ENCODE results near the gene SLC9B1.
"Not testable (repeated sequence)": the region's sequence is repeated elsewhere in the genome, so short reads cannot be mapped to it uniquely, and the experiment has no call there.

SLC9B1 gene

GRCh38 chr4:102883278-102883677, 136.2 kb downstream of the SLC9B1 start:
- H3K9me3 ChIP-seq (ENCODE audit: insufficient read depth, low read length): no peaks in the 10 kb centered on the region
- TF ChIP-seq EZH2phosphoT487 (conservative IDR thresholded peaks at IDR 0.05; ENCODE audit: low read length): no peak
- TF ChIP-seq, protein P1, sequence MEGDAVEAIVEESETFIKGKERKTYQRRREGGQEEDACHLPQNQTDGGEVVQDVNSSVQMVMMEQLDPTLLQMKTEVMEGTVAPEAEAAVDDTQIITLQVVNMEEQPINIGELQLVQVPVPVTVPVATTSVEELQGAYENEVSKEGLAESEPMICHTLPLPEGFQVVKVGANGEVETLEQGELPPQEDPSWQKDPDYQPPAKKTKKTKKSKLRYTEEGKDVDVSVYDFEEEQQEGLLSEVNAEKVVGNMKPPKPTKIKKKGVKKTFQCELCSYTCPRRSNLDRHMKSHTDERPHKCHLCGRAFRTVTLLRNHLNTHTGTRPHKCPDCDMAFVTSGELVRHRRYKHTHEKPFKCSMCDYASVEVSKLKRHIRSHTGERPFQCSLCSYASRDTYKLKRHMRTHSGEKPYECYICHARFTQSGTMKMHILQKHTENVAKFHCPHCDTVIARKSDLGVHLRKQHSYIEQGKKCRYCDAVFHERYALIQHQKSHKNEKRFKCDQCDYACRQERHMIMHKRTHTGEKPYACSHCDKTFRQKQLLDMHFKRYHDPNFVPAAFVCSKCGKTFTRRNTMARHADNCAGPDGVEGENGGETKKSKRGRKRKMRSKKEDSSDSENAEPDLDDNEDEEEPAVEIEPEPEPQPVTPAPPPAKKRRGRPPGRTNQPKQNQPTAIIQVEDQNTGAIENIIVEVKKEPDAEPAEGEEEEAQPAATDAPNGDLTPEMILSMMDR (IDR thresholded peaks at IDR 0.05; ENCODE audit: insufficient read depth, low read length, poor library complexity, severe bottlenecking): no peak
- H2AFZ ChIP-seq (ENCODE audit: low read depth, low read length, severe bottlenecking): no peak overlapping the region
- no peaks in the 10 kb centered on the region for H3K36me3 ChIP-seq (ENCODE audit: low read length)
- no peaks in the 10 kb centered on the region for H3K27me3 ChIP-seq (ENCODE audit: low read length)
- H3K27ac ChIP-seq (ENCODE audit: low read depth, low read length): no peak overlapping the region
- no peaks in the 10 kb centered on the region for H4K20me1 ChIP-seq (ENCODE audit: low read depth, low read length)
- no peaks in the 10 kb centered on the region for H3F3A ChIP-seq (ENCODE audit: insufficient read depth)
- no peak overlapping the region for H3K4me2 ChIP-seq (ENCODE audit: low read depth, low read length, poor library complexity, severe bottlenecking)
- peaks cover 4% of the 10 kb centered on the region for H3K79me2 ChIP-seq (ENCODE audit: insufficient read depth, low read length)
- H3K4me3 ChIP-seq (ENCODE audit: insufficient read depth, low read length, poor library complexity, severe bottlenecking): no peak overlapping the region
- H3K9ac ChIP-seq (ENCODE audit: low read length): no peak overlapping the region
- no peaks in the 10 kb centered on the region for H3K9me2 ChIP-seq (replicated peaks; ENCODE audit: insufficient read depth, low read length)

- Histone ChIP-seq H3K9ac (ENCODE audit: low read length) (no peak overlapping the region), H4K20me1 (ENCODE audit: low read depth, low read length) (no peaks in the 10 kb centered on the region), H3K79me2 (ENCODE audit: insufficient read depth, low read length) (peaks cover 4% of the 10 kb centered on the region), H3K9me2 (replicated peaks; ENCODE audit: insufficient read depth, low read length) (no peaks in the 10 kb centered on the region), H3K4me2 (ENCODE audit: low read depth, low read length, poor library complexity, severe bottlenecking) (no peak overlapping the region), H3K9me3 (ENCODE audit: insufficient read depth, low read length) (0 out of 2 replicates have a peak, but pooled peaks cover 6% of the 10 kb centered on the region), H3K4me3 (ENCODE audit: insufficient read depth, low read length, poor library complexity, severe bottlenecking) (no peak overlapping the region), H3K27ac (ENCODE audit: low read depth, low read length) (no peak overlapping the region), H3K36me3 (ENCODE audit: low read length) (peaks cover 6% of the 10 kb centered on the region; the same call in 1 of the 2 replicates), H3K27me3 (ENCODE audit: low read length) (no peaks in the 10 kb centered on the region), H2AFZ (ENCODE audit: low read depth, low read length, severe bottlenecking) (no peak overlapping the region), H3F3A (ENCODE audit: insufficient read depth) (no peaks in the 10 kb centered on the region)
- TF ChIP-seq, protein P1 (IDR thresholded peaks at IDR 0.05; ENCODE audit: insufficient read depth, low read length, poor library complexity, severe bottlenecking): no peak
- TF ChIP-seq EZH2phosphoT487 (conservative IDR thresholded peaks at IDR 0.05; ENCODE audit: low read length): no peak
These were observed 138.2 kb downstream of the SLC9B1 start for GRCh38 chr4:102881343-102881742.

- Histone ChIP-seq H3K27ac (ENCODE audit: low read depth, low read length) (no peak overlapping the region), H3K9me2 (replicated peaks; ENCODE audit: insufficient read depth, low read length) (no peaks in the 10 kb centered on the region), H2AFZ (ENCODE audit: low read depth, low read length, severe bottlenecking) (no peak overlapping the region), H3K9me3 (ENCODE audit: insufficient read depth, low read length) (0 out of 2 replicates have a peak, but pooled peaks cover 6% of the 10 kb centered on the region), H3F3A (ENCODE audit: insufficient read depth) (no peaks in the 10 kb centered on the region), H3K27me3 (ENCODE audit: low read length) (no peaks in the 10 kb centered on the region), H3K4me3 (ENCODE audit: insufficient read depth, low read length, poor library complexity, severe bottlenecking) (no peak overlapping the region), H4K20me1 (ENCODE audit: low read depth, low read length) (no peaks in the 10 kb centered on the region), H3K4me2 (ENCODE audit: low read depth, low read length, poor library complexity, severe bottlenecking) (no peak overlapping the region), H3K79me2 (ENCODE audit: insufficient read depth, low read length) (peaks cover 18% of the 10 kb centered on the region), H3K36me3 (ENCODE audit: low read length) (peaks cover 24% of the 10 kb centered on the region; the same call in 1 of the 2 replicates), H3K9ac (ENCODE audit: low read length) (no peak overlapping the region)
- TF ChIP-seq, protein P1 (IDR thresholded peaks at IDR 0.05; ENCODE audit: insufficient read depth, low read length, poor library complexity, severe bottlenecking): no peak
- TF ChIP-seq EZH2phosphoT487 (conservative IDR thresholded peaks at IDR 0.05; ENCODE audit: low read length): no peak
These were observed 140.6 kb downstream of the SLC9B1 start for GRCh38 chr4:102878901-102879300.

- H3K27ac ChIP-seq (ENCODE audit: low read depth, low read length): not testable (repeated sequence)
These were observed 141.2 kb downstream of the SLC9B1 start for GRCh38 chr4:102878349-102878748.

GRCh38 chr4:102877477-102878106, 141.9 kb downstream of the SLC9B1 start:
- not testable (repeated sequence) for H3K9me3 ChIP-seq (ENCODE audit: insufficient read depth, low read length); H3K9me2 ChIP-seq (replicated peaks; ENCODE audit: insufficient read depth, low read length); H3K4me3 ChIP-seq (ENCODE audit: insufficient read depth, low read length, poor library complexity, severe bottlenecking); H3K27me3 ChIP-seq (ENCODE audit: low read length); H2AFZ ChIP-seq (ENCODE audit: low read depth, low read length, severe bottlenecking); H3K9ac ChIP-seq (ENCODE audit: low read length); H4K20me1 ChIP-seq (ENCODE audit: low read depth, low read length); H3K27ac ChIP-seq (ENCODE audit: low read depth, low read length); H3F3A ChIP-seq (ENCODE audit: insufficient read depth); H3K4me2 ChIP-seq (ENCODE audit: low read depth, low read length, poor library complexity, severe bottlenecking)
- Histone ChIP-seq H3K79me2 (ENCODE audit: insufficient read depth, low read length) (peaks cover 31% of the 10 kb centered on the region), H3K36me3 (ENCODE audit: low read length) (peaks cover 24% of the 10 kb centered on the region; the same call in 1 of the 2 replicates)

More at GRCh38 chr4:102878349-102878748, 141.2 kb downstream of the SLC9B1 start:
- not testable (repeated sequence) for H3K4me2 ChIP-seq (ENCODE audit: low read depth, low read length, poor library complexity, severe bottlenecking); H3K27me3 ChIP-seq (ENCODE audit: low read length); H3K4me3 ChIP-seq (ENCODE audit: insufficient read depth, low read length, poor library complexity, severe bottlenecking); H3K9ac ChIP-seq (ENCODE audit: low read length); H3K9me2 ChIP-seq (replicated peaks; ENCODE audit: insufficient read depth, low read length); H3K9me3 ChIP-seq (ENCODE audit: insufficient read depth, low read length); H4K20me1 ChIP-seq (ENCODE audit: low read depth, low read length); H3F3A ChIP-seq (ENCODE audit: insufficient read depth); H2AFZ ChIP-seq (ENCODE audit: low read depth, low read length, severe bottlenecking)
- H3K36me3 ChIP-seq (ENCODE audit: low read length): peaks cover 24% of the 10 kb centered on the region; the same call in 1 of the 2 replicates
- H3K79me2 ChIP-seq (ENCODE audit: insufficient read depth, low read length): peaks cover 23% of the 10 kb centered on the region
